ENCODE results near the gene C2orf74. TPM values are rescaled to one million over a fixed set of nuclear protein-coding genes. Genes with fewer than 3 reads are reported as not detected.
A peak's percentile ranks its signal among the peaks of the same experiment; 100 is the strongest.

The C2orf74 gene
- total and polyA plus RNA-seq, 12 donors, result 6.3 to 74.8 (median 31.3) TPM

- no peaks in the 10 kb centered on the region for H3K4me1 ChIP-seq (replicated peaks in 1 of 2)
- WGBS, 4 donors, result 6 to 17% (median 10%) methylated on average over 3 of the region's 3 CpGs
- H3K27ac ChIP-seq, result no peak overlapping the region
- peak in 6 of 7 donors; percentile 27 to 63 (median 40) for DNase-seq
- H3K4me3 ChIP-seq, result no peak overlapping the region
- intact Hi-C loops (cut with DNase I), result no loop called here
- no peaks in the 10 kb centered on the region for H3K9me3 ChIP-seq (replicated peaks in 1 of 3)
- no peaks in the 10 kb centered on the region for H3K36me3 ChIP-seq (replicated peaks in 1 of 2)
- no peaks in the 10 kb centered on the region for H3K27me3 ChIP-seq
- TF ChIP-seq POLR2A (IDR thresholded peaks at IDR 0.05) (no peak), CTCF (IDR thresholded peaks at IDR 0.05) (peak; percentile 5 to 57 (median 38))
These were observed 26.5 kb upstream of the C2orf74 start for GRCh38 chr2:61135510-61135909.

DNA sequence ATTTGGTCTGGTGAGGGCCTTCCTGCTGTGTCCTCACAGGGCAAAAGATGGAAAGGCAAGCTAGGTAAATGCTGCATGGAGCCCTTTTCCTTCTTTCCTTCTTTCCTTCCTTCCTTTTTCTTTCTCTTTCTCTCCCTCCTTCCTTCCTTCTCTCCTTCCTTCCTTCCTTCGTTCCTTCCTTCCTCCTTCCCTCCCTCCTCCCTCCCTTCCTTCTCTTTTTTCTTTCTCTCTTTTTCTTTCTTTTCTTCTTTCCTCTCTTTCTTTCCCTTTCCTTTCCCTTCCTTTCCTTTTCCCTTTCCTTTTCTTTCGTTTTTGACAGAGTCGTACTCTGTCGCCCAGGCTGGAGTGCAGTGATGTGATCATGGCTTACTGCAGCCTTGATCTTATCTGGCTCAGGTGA lies 23.1 kb upstream of the C2orf74 start:
- TF ChIP-seq CTCF (IDR thresholded peaks at IDR 0.05), result no peak
- no peak for TF ChIP-seq POLR2A (IDR thresholded peaks at IDR 0.05)
- Histone ChIP-seq H3K9me3 (replicated peaks in 1 of 3) (no peaks in the 10 kb centered on the region), H3K27ac (no peak overlapping the region), H3K4me1 (replicated peaks in 1 of 2) (no peaks in the 10 kb centered on the region), H3K36me3 (replicated peaks in 1 of 2) (no peaks in the 10 kb centered on the region), H3K27me3 (no peaks in the 10 kb centered on the region), H3K4me3 (no peak overlapping the region)
- intact Hi-C loops (cut with DNase I), result no loop called here
- 82 to 89% (median 83%) methylated on average over 4 of the region's 4 CpGs for WGBS, 4 donors
- DNase-seq, result no peak

GRCh38 chr2:61141151-61141550 lies 20.8 kb upstream of the C2orf74 start:
- 73 to 100% (median 94%) methylated on average over 1 of the region's 1 CpG for WGBS, 4 donors
- Histone ChIP-seq H3K36me3 (replicated peaks in 1 of 2) (no peaks in the 10 kb centered on the region), H3K4me1 (replicated peaks in 1 of 2) (peaks cover 0 to 8% of the 10 kb centered on the region in 2 donors), H3K9me3 (replicated peaks in 1 of 3) (no peaks in the 10 kb centered on the region), H3K4me3 (no peak overlapping the region), H3K27me3 (no peaks in the 10 kb centered on the region), H3K27ac (no peak overlapping the region)
- DNase-seq, result no peak
- TF ChIP-seq CTCF (IDR thresholded peaks at IDR 0.05) (no peak), POLR2A (IDR thresholded peaks at IDR 0.05) (no peak)
- intact Hi-C loops (cut with DNase I), result no loop called here

DNA sequence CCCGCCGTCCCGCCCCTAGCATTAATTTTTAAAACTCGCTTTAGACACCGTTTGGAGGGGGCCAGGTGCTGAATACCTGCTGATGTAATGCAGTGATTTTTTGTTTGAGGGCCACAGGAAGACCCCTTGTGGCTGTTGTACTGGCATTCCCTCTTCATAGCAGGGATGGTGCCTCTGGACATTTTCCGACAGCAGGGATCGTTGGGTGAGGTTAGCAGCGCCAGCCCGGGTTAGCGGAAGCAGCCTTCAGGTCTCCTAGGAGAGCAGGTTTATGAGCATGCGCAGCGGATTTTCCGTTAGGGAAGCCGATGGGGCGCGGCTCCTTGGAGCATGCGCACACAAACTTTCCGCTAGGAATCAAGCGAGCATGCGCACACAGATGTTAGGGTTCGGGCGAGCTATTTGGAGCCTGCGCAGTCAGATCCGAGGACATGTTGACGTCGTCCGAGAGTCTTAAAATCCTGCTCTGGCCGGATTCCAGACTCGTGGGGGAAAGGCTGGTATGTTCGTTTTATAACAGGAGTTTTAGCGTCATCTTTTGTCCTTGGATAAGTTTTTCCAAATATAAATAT lies 17.2 kb upstream of the C2orf74 start:
- H3K4me3 ChIP-seq, result peak overlapping the region in 2 of 4 donors; percentile 46 to 63
- peak; percentile 96 to 99 (median 98) for DNase-seq
- H3K27me3 ChIP-seq, result no peaks in the 10 kb centered on the region
- peaks cover 0 to 8% of the 10 kb centered on the region in 2 donors for H3K4me1 ChIP-seq (replicated peaks in 1 of 2)
- WGBS, 4 donors, result 2 to 4% (median 3%) methylated on average over 22 to 31 of the region's 31 CpGs
- H3K36me3 ChIP-seq (replicated peaks in 1 of 2), result peaks cover 0 to 12% of the 10 kb centered on the region in 2 donors
- peak overlapping the region in 4 of 5 donors; percentile 53 to 79 (median 59) for H3K27ac ChIP-seq
- intact Hi-C loops (cut with DNase I), result no loop called here
- TF ChIP-seq CTCF (IDR thresholded peaks at IDR 0.05), result no peak
- peak; percentile 27 to 76 for TF ChIP-seq POLR2A (IDR thresholded peaks at IDR 0.05)
- H3K9me3 ChIP-seq (replicated peaks in 1 of 3), result no peaks in the 10 kb centered on the region
